ENCODE measurements around the gene G6PC1. TPM values are rescaled to one million over a fixed set of nuclear protein-coding genes. Genes with fewer than 3 reads are reported as not detected.

The G6PC1 gene
- total and polyA plus RNA-seq, 2 of the 13 experiments (the other 11 are each of a cell fraction or from before 2014, with no cell fraction given), result 1.7 to 37.9 TPM

- TF ChIP-seq SRF (IDR thresholded peaks at IDR 0.05; ENCODE audit: low read depth, low read length) (no peak), TEAD3 (CRISPR knock-in tag; optimal IDR thresholded peaks at IDR 0.05; ENCODE audit: borderline replicate concordance) (peak; percentile 50), PPARG (CRISPR knock-in tag; conservative IDR thresholded peaks at IDR 0.05) (peak; percentile 70; the same call in 1 of the 2 replicates), ZNF331 (CRISPR knock-in tag; IDR thresholded peaks at IDR 0.05) (peak; percentile 53; the same call in 1 of the 2 replicates), HNRNPH1 (optimal IDR thresholded peaks at IDR 0.05; ENCODE audit: low read depth, low read length) (no peak), HNRNPLL (IDR thresholded peaks at IDR 0.05; ENCODE audit: low read depth, low read length, poor library complexity, severe bottlenecking) (no peak), SOX6 (IDR thresholded peaks at IDR 0.05) (no peak), SOX6 (CRISPR knock-in tag; IDR thresholded peaks at IDR 0.05) (peak; percentile 91), TFDP1 (CRISPR knock-in tag; IDR thresholded peaks at IDR 0.05; ENCODE audit: borderline replicate concordance) (0 out of 2 replicates have a peak, but pooled peaks have one; percentile 35), AGO2 (optimal IDR thresholded peaks at IDR 0.05; ENCODE audit: low read depth, low read length) (no peak), THAP7 (CRISPR knock-in tag; IDR thresholded peaks at IDR 0.05) (no peak), CENPT (CRISPR knock-in tag; IDR thresholded peaks at IDR 0.05; ENCODE audit: low read depth) (0 out of 2 replicates have a peak, but pooled peaks have one; percentile 40), ZNF512 (CRISPR knock-in tag; IDR thresholded peaks at IDR 0.05) (no peak), ZNF83 (CRISPR knock-in tag; IDR thresholded peaks at IDR 0.05; ENCODE audit: borderline replicate concordance) (no peak), ZBTB33 (CRISPR knock-in tag; IDR thresholded peaks at IDR 0.05) (no peak), ZNF318 (CRISPR knock-in tag; IDR thresholded peaks at IDR 0.05) (no peak)
These were observed 34.9 kb upstream of the G6PC1 start (continued) for GRCh38 chr17:42865638-42866094.

All from HepG2 (cell line).